GM23248 (cell line): Measurements from ENCODE around the gene LMF1. TPM values are rescaled to one million over a fixed set of nuclear protein-coding genes. Genes with fewer than 3 reads are reported as not detected.

Experiments
- DNase-seq: peaks from one replicate; pipeline ENCODE4 v3.0.0-alpha.2; 2015
- H2AFZ ChIP-seq: fragments of 200-600 bp; sonication (generic); 2 replicates; pipeline ENCODE4 v1.6.1; 2016; ENCODE audit warnings: antibody characterized with exemption
- H3F3A ChIP-seq: fragments of 200-600 bp; sonication (generic); 2 replicates; pipeline ENCODE4 v1.6.1; 2016; ENCODE audit warnings: mild to moderate bottlenecking, antibody characterized with exemption, mixed run types; ENCODE audit not compliant: insufficient read depth
- H3K27ac ChIP-seq: fragments of 200-600 bp; sonication (generic); 2 replicates; pipeline ENCODE4 v1.5.1; 2016; ENCODE audit warnings: mild to moderate bottlenecking
- H3K27me3 ChIP-seq: fragments of 200-600 bp; sonication (generic); replicated peaks from 2 replicates; pipeline ENCODE4 v1.6.1; 2016; ENCODE audit warnings: mild to moderate bottlenecking; ENCODE audit not compliant: insufficient read depth
- H3K36me3 ChIP-seq: fragments of 200-600 bp; sonication (generic); 2 replicates; pipeline ENCODE4 v1.6.1; 2016; ENCODE audit warnings: low read depth, mild to moderate bottlenecking
- H3K4me1 ChIP-seq: fragments of 200-600 bp; sonication (generic); 2 replicates; pipeline ENCODE4 v1.6.1; 2016; ENCODE audit warnings: mild to moderate bottlenecking; ENCODE audit not compliant: insufficient read depth
- H3K4me2 ChIP-seq: fragments of 200-600 bp; sonication (generic); one replicate; pipeline ENCODE4 v1.6.1; 2016; ENCODE audit warnings: mild to moderate bottlenecking; ENCODE audit not compliant: unreplicated experiment
- H3K4me3 ChIP-seq: fragments of 200-600 bp; sonication (generic); 2 replicates; pipeline ENCODE4 v1.5.1; 2016; ENCODE audit warnings: mild to moderate bottlenecking
- H3K79me2 ChIP-seq: fragments of 200-600 bp; sonication (generic); 2 replicates; pipeline ENCODE4 v1.6.1; 2016; ENCODE audit warnings: mild to moderate bottlenecking; ENCODE audit not compliant: insufficient read depth
- H3K9ac ChIP-seq: fragments of 200-600 bp; sonication (generic); 2 replicates; pipeline ENCODE4 v1.6.1; 2016; ENCODE audit warnings: mild to moderate bottlenecking
- H3K9me2 ChIP-seq: fragments of 200-600 bp; sonication (generic); 2 replicates; pipeline ENCODE4 v1.6.1; 2016; ENCODE audit warnings: mixed run types, mild to moderate bottlenecking, moderate library complexity; ENCODE audit not compliant: insufficient read depth
- H3K9me3 ChIP-seq: fragments of 200-600 bp; sonication (generic); one replicate; pipeline ENCODE4 v1.6.1; 2017; ENCODE audit warnings: low read depth
- H4K20me1 ChIP-seq: fragments of 200-600 bp; sonication (generic); 2 replicates; pipeline ENCODE4 v1.6.0; 2016; ENCODE audit not compliant: insufficient read depth
- EZH2 ChIP-seq: fragments of 200-600 bp; sonication (generic); IDR thresholded peaks from 2 replicates; pipeline ENCODE4 v1.6.1; 2018; ENCODE audit warnings: antibody characterized with exemption, mild to moderate bottlenecking; ENCODE audit not compliant: insufficient read depth, poor library complexity, severe bottlenecking
- EZH2phosphoT487 ChIP-seq: fragments of 200-600 bp; sonication (generic); IDR thresholded peaks from 2 replicates; pipeline ENCODE4 v1.6.1; 2018; ENCODE audit warnings: antibody characterized with exemption, moderate library complexity, mild to moderate bottlenecking, low read depth; ENCODE audit not compliant: insufficient read depth
- WGBS, 2 experiments: methylation state at CpG; one replicate each; pipeline ENCODE4 v1.1.6; 2015 to 2017; ENCODE audit warnings: low lambda C conversion rate in 2 of 2, low coverage in 1 of 2; ENCODE audit errors: missing lambda C conversion rate in 2 of 2; 5-methylcytosine and 5-hydroxymethylcytosine counted together
- in situ Hi-C: fragments of 300-500 bp; cut with MboI; formaldehyde crosslinking; loops from 2 replicates; pipeline ENCODE4 v1.15.0; 2020
- polyA plus RNA-seq: library from polyadenylated mRNA; unstranded; fragments of >200 nt; fragmentation: Nextera tagmentation; extraction: Ambion mirVana; gene quantifications from 2 replicates; pipeline ENCODE4 v1.2.1, GENCODE V29; 2016
- total RNA-seq: library from RNA; depleted of rRNA; stranded (reverse); fragments of >200 nt; shearing (Covaris generic); gene quantifications from 2 replicates; pipeline ENCODE4 v1.2.3, GENCODE V29; 2014

LMF1 gene
- total and polyA plus RNA-seq, 2 experiments from 2014 or later, result 23.1 to 53.0 TPM

DNA sequence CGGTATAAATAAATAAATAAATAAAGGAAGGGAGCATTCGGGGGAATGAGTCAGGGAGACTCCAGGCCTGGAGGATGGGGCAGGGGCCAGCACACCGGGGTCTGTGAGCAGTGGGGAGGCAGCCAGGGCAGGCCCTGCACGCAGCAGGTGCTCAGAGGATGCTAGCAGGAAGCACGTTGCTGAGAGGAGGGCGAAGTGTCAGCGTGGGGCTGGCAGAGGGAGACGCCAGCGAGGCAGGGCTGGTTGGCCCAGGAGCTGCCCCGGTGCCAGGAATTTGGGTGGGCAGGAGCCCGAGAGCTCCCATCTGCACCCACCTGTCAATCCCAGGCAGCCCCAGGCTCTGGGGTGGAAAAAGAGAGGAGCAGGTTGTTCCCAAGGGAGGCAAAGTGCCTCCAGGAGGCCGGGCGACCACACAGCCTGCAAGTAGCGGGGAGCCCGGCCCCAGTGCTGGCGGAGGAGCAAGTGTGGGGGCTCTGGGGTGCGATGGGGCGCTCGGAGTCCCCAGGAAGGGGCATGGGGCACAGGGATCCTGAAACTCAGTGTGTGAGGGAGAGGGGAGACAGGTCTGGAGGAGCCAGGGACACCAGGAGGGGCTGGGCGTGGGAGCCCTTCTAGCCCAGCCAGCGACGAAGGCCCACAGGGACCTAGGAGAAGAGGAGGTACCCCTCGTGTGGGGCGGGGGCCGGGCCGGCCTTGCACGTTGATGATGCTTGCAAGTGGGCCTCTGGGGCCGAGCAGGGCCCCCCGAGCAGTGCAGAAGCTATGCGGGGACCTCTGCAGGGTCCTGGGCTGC is 38.8 kb upstream of the LMF1 start:
- in situ Hi-C loops, result no loop called here
- Histone ChIP-seq H4K20me1 (no peaks in the 10 kb centered on the region), H3K4me1 (no peaks in the 10 kb centered on the region), H3F3A (no peaks in the 10 kb centered on the region), H3K27ac (no peak overlapping the region), H3K79me2 (no peaks in the 10 kb centered on the region), H3K27me3 (peaks cover 16% of the 10 kb centered on the region), H3K36me3 (no peaks in the 10 kb centered on the region), H3K4me3 (no peak overlapping the region), H3K9ac (no peak overlapping the region), H3K9me3 (no peaks in the 10 kb centered on the region), H3K4me2 (no peak overlapping the region), H2AFZ (no peak overlapping the region), H3K9me2 (no peaks in the 10 kb centered on the region)
- no peak for DNase-seq
- 55 to 61% methylated on average over 19 to 30 of the region's 30 CpGs for WGBS, 2 experiments
- TF ChIP-seq EZH2phosphoT487, result no peak
- TF ChIP-seq EZH2, result no peak

DNA sequence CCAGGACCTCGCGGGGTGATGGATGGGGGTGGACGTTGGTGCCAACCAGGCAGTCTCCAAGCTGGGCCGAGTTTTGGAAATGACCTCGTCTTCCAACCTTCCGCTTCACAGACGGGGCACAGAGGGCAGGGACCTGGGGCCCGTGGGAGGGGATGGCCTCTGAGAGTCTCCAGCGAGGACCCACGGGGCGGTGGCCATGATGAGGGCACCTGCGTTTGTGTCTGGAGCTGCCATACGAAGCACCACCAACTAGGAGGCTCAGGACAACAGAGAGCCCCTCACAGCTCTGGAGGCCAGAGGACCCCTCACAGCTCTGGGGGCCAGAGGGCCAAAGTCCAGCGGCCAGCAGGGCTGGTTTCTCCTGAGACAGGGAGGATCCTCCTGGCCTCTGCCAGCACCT is 37.3 kb upstream of the LMF1 start:
- no peaks in the 10 kb centered on the region for H3K79me2 ChIP-seq
- H3K36me3 ChIP-seq, result no peaks in the 10 kb centered on the region
- H3F3A ChIP-seq, result no peaks in the 10 kb centered on the region
- TF ChIP-seq EZH2phosphoT487 (no peak), EZH2 (no peak)
- H3K4me3 ChIP-seq, result no peak overlapping the region
- H3K4me2 ChIP-seq, result no peak overlapping the region
- H4K20me1 ChIP-seq, result no peaks in the 10 kb centered on the region
- H3K9me3 ChIP-seq, result no peaks in the 10 kb centered on the region
- in situ Hi-C loops, result no loop called here
- no peak overlapping the region for H2AFZ ChIP-seq
- H3K4me1 ChIP-seq, result peaks cover 5% of the 10 kb centered on the region; the same call in 1 of the 2 replicates
- H3K9ac ChIP-seq, result no peak overlapping the region
- no peaks in the 10 kb centered on the region for H3K9me2 ChIP-seq
- no peak for DNase-seq
- 70 to 75% methylated on average over 12 to 14 of the region's 14 CpGs for WGBS, 2 experiments
- peaks cover 16% of the 10 kb centered on the region for H3K27me3 ChIP-seq
- H3K27ac ChIP-seq, result no peak overlapping the region

DNA sequence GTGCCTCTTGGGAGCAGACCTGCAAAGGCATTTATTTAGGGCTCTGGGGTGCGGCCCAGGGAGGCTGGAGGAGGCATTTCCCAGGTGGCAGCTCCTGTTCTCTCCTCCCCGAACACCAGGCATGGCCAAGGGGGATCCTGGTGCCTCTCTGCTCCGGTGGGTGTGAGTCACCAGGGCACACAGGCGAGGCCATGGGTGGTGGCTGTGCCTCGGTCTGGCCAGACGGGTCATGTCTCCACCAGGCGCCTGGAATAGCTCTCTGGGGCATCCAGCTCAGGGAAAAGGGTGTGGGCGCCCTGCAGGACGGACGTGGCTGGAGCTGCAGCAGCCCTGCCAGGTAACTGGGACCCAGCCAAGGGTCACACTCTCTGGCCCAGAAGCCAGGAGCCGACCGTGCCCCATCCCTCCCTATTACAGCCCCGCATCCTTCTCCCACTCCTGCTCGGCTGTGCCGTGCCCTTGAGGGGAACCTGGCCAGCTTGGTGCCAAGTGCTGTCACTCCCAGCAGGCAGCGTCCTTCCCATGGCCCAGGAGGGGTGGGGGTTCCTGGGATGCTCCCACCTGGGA is 36.6 kb upstream of the LMF1 start:
- no peak overlapping the region for H3K27ac ChIP-seq
- in situ Hi-C loops, result no loop called here
- peaks cover 16% of the 10 kb centered on the region for H3K27me3 ChIP-seq
- no peaks in the 10 kb centered on the region for H3K36me3 ChIP-seq
- H3K79me2 ChIP-seq, result no peaks in the 10 kb centered on the region
- no peak overlapping the region for H3K4me3 ChIP-seq
- no peaks in the 10 kb centered on the region for H4K20me1 ChIP-seq
- no peak for DNase-seq
- no peak overlapping the region for H2AFZ ChIP-seq
- H3K9me2 ChIP-seq, result no peaks in the 10 kb centered on the region
- WGBS, 2 experiments, result 66 to 68% methylated on average over 16 of the region's 16 CpGs
- peaks cover 8% of the 10 kb centered on the region; the same call in 1 of the 2 replicates for H3K4me1 ChIP-seq
- no peaks in the 10 kb centered on the region for H3K9me3 ChIP-seq
- TF ChIP-seq EZH2 (no peak), EZH2phosphoT487 (no peak)
- H3K4me2 ChIP-seq, result no peak overlapping the region
- H3F3A ChIP-seq, result no peaks in the 10 kb centered on the region
- H3K9ac ChIP-seq, result no peak overlapping the region

DNA sequence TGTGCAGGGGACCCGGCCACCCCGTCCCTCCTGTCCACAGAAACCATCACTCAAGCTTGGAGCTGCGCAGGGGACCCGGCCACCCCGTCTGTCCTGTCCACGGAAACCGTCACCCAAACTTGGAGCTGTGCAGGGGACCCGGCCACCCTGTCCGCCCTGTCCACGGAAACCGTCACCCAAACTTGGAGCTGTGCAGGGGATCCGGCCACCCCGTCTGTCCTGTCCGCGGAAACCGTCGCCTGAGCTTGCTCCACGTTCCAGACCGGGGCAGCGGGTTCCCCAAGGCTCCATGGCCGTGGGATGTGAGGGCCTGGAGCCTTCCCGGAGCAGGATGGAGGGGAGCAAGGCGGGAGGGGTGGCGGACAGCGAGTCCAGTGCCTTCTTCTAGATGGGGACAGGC is 36.0 kb upstream of the LMF1 start:
- Histone ChIP-seq H3K4me2 (no peak overlapping the region), H3K79me2 (no peaks in the 10 kb centered on the region), H3K27me3 (peaks cover 15% of the 10 kb centered on the region), H3K4me3 (no peak overlapping the region), H3K27ac (no peak overlapping the region), H2AFZ (no peak overlapping the region), H3K9ac (no peak overlapping the region), H3K9me3 (no peaks in the 10 kb centered on the region), H3K9me2 (no peaks in the 10 kb centered on the region), H3K36me3 (no peaks in the 10 kb centered on the region), H4K20me1 (no peaks in the 10 kb centered on the region), H3K4me1 (peaks cover 8% of the 10 kb centered on the region; the same call in 1 of the 2 replicates), H3F3A (no peaks in the 10 kb centered on the region)
- no peak for DNase-seq
- WGBS, 2 experiments, result 83 to 89% methylated on average over 23 to 25 of the region's 25 CpGs
- TF ChIP-seq EZH2 (no peak), EZH2phosphoT487 (no peak)
- in situ Hi-C loops, result no loop called here
